Small intestine (tissue), 7 donors: ENCODE measurements around the gene JAK1. TPM values are rescaled to one million over a fixed set of nuclear protein-coding genes. Genes with fewer than 3 reads are reported as not detected.

Source experiments
- DNase-seq, 2 donors: peaks; one replicate each; pipeline versions ENCODE4 v3.0.0 to v3.0.0-alpha.2; 2013
- FAIRE-seq: peaks from 2 replicates; lab custom pipeline; 2012; peaks lifted over from hg19 to GRCh38; lab: Jason Lieb, UNC
- H3K27ac ChIP-seq, 3 donors: one replicate each; pipeline ENCODE4 v1.5.1; 2013; ENCODE audit warnings: low read length in 2 of 3, mild to moderate bottlenecking in 2 of 3, control low read depth in 1 of 3, inconsistent platforms in 1 of 3, low read depth in 1 of 3, moderate library complexity in 1 of 3
- H3K27me3 ChIP-seq, 3 donors: one replicate each; pipeline ENCODE4 v1.6.1; 2013; ENCODE audit warnings: low read length in 3 of 3, inconsistent platforms in 1 of 3; ENCODE audit not compliant: control insufficient read depth in 3 of 3, insufficient read depth in 3 of 3
- H3K36me3 ChIP-seq, 3 donors: one replicate each; pipeline ENCODE4 v1.6.1; 2013; ENCODE audit warnings: low read length in 3 of 3, inconsistent platforms in 1 of 3, low read depth in 1 of 3, mild to moderate bottlenecking in 1 of 3, moderate library complexity in 1 of 3; ENCODE audit not compliant: control insufficient read depth in 3 of 3, insufficient read depth in 2 of 3
- H3K4me1 ChIP-seq, 3 donors: one replicate each; pipeline ENCODE4 v1.6.1; 2013; ENCODE audit warnings: low read length in 2 of 3, inconsistent platforms in 1 of 3, low read depth in 1 of 3, mild to moderate bottlenecking in 1 of 3, moderate library complexity in 1 of 3; ENCODE audit not compliant: control insufficient read depth in 3 of 3, insufficient read depth in 2 of 3
- H3K4me3 ChIP-seq, 3 donors: one replicate each; pipeline ENCODE4 v1.5.1; 2013; ENCODE audit warnings: low read length in 3 of 3, control low read depth in 1 of 3, inconsistent platforms in 1 of 3, low read depth in 1 of 3, mild to moderate bottlenecking in 1 of 3, moderate library complexity in 1 of 3
- H3K9me3 ChIP-seq, 2 donors: one replicate each; pipeline ENCODE4 v1.6.1; 2013; ENCODE audit warnings: low read depth in 1 of 2, low read length in 1 of 2; ENCODE audit not compliant: control insufficient read depth in 2 of 2, insufficient read depth in 1 of 2
- WGBS, 3 donors: extraction: QIAGEN DNeasy Blood & Tissue Kit; methylation state at CpG; one replicate each; pipeline ENCODE4 v1.1.7; 2013; 5-methylcytosine and 5-hydroxymethylcytosine counted together
- polyA plus RNA-seq, 4 donors: library from polyadenylated mRNA; stranded (reverse) in 3 of 4; unstranded in 1 of 4; fragments of 200-250 nt in 3 of 4; fragments of 120-200 nt in 1 of 4; gene quantifications; one replicate each; pipeline versions ENCODE4 v1.2.1 to v1.2.3, GENCODE V29; 2013
- donor health status: healthy with polysubstance abuse.
- donor health status: control.
- donor health status: control.
- donor health status: Bipolar disorder and iron deficiency.
- donor health status: healthy.

JAK1 gene
- polyA plus RNA-seq, 4 donors: 29.4 to 66.5 (median 32.6) TPM

DNA sequence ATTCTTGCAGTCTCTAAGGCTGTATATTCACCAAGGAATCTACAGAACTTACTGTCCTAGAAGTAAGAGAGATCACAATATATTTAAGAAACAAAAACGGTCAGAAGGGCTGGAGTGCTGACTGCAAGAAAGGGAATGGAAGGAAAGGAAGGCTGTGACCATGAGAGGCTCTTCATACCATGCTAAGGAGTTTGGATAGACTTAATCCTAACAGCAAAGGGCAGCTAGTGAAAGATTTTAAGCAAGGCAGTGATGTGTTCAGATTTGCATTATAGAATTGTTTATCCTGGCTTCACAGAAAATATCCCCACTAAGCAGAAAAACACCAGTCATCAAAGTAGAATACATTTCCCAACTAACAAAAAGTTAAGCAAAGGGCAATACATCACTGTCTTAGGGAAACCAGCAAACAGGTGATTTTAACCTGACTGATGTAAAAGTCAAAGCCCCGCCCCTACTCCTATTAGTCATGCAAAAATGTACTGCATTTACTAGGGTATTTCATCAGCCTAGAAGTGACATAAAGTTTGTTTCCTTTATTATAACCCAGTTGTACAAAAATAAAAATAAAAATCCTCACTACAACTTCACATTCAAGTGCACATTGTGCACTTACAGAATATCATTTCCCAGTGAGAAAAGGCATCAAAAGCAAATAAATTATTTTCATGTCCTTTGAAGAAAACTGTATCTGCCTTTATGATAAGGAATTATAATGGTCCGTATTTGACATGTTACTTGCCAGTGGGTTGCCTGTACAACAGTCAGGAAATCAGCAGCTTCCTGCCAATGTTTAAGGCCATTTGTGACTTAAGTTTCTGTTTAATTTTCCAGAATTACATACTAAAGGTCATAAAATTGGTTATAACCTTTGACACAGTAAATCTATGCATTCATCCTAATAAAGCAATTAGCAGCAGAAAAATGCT lies 17.2 kb downstream of the JAK1 start:
- DNase-seq: peak; percentile 36 to 61
- no peaks in the 10 kb centered on the region for H3K36me3 ChIP-seq
- no peak overlapping the region for H3K4me3 ChIP-seq
- peak overlapping the region in 1 of 3 donors; percentile 60 for H3K27ac ChIP-seq
- WGBS, 3 donors: 39 to 48% (median 43%) methylated on average over 3 of the region's 3 CpGs
- FAIRE-seq: no peak
- no peaks in the 10 kb centered on the region for H3K27me3 ChIP-seq
- no peaks in the 10 kb centered on the region for H3K9me3 ChIP-seq
- H3K4me1 ChIP-seq: peaks cover 4 to 29% (median 8%) of the 10 kb centered on the region in 3 donors

DNA sequence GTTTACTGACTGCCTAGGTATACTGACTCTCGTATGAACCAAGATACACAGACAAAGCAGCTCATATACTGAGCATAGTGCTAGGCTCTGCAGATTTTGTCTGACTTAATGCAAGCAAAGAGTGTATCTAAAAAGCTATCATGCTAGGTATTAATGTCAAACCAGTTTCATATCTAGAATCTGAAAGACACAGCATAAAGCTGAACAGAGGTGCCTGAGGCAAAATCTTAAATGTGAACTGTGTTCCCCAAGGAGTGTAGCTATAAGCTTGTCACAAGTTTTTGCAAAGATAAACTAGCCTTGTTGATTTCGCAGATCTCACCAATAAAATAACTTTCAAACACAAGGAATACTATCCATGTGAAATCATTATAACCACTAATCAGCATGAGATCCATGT lies 18.1 kb downstream of the JAK1 start:
- Histone ChIP-seq H3K4me1 (peaks cover 4 to 25% (median 8%) of the 10 kb centered on the region in 3 donors), H3K27me3 (no peaks in the 10 kb centered on the region), H3K4me3 (no peak overlapping the region), H3K27ac (no peak overlapping the region), H3K36me3 (no peaks in the 10 kb centered on the region), H3K9me3 (no peaks in the 10 kb centered on the region)
- WGBS, 3 donors: 87 to 90% (median 89%) methylated on average over 2 of the region's 2 CpGs
- FAIRE-seq (no peak), DNase-seq (no peak)

DNA sequence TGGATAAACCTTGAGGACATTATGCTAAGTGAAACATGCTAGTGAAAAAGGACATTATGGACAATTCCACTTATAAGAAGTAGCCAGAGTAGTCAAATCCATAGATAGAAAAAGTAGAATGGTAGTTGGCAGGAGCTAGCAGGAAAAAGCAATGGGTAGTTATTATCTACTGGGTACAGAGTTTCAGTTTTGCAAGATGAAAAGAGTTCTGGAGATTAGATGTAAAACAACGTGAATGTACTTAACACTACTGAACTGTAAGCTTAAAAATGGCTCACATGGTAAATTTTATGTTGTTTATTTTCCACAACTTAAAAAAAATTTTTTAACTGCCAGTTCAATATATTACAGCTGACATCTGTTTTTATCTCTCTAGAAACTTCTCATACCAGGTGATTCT lies 19.4 kb downstream of the JAK1 start:
- DNase-seq: no peak
- WGBS, 3 donors: 0 to 54% (median 16%) methylated on average over 1 of the region's 1 CpG
- Histone ChIP-seq H3K36me3 (no peaks in the 10 kb centered on the region), H3K9me3 (no peaks in the 10 kb centered on the region), H3K27ac (no peak overlapping the region), H3K27me3 (no peaks in the 10 kb centered on the region), H3K4me3 (no peak overlapping the region), H3K4me1 (peaks cover 0 to 19% (median 4%) of the 10 kb centered on the region in 3 donors)
- no peak for FAIRE-seq

DNA sequence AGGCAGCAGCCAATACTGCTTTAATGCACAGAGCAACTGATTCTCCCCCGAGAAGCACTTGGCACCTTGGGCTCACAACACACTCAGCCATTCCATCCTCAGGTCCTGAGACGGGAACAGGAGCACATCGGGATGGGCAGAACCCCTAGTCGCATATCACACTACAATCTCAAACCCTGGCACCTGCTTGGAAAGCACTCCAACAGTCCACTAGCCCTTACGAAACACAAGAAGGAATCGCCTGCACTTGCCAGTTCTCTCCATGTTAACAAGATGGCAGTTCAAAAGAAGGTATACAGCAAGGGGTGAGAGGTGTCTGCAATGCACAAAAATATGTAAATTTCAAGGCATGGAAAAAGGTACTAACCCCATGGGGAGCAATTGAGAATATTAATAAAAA lies 21.4 kb downstream of the JAK1 start:
- WGBS, 3 donors: 87 to 96% (median 96%) methylated on average over 6 of the region's 6 CpGs
- DNase-seq (no peak), FAIRE-seq (no peak)
- Histone ChIP-seq H3K4me1 (peaks cover 0 to 23% (median 3%) of the 10 kb centered on the region in 3 donors), H3K27me3 (no peaks in the 10 kb centered on the region), H3K36me3 (no peaks in the 10 kb centered on the region), H3K4me3 (no peak overlapping the region), H3K9me3 (no peaks in the 10 kb centered on the region), H3K27ac (no peak overlapping the region)

DNA sequence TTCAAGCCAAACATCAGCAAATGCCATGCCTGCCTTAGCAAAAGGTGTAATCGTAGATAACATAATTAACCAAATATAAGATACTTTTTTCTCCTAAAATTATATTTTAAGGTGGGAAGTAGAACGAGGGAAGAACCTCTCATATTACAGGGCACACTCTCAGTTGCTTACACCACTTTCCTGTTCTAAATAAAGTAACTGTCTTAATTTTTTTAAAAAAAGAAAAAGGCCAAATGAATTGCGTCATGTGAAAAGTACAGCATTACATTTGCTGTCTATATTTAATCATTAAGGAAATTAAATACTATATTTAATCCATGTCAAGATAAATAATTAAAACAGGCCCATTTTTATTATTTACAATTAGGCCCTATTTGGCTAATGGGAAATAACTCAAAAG lies 23.7 kb downstream of the JAK1 start:
- no peaks in the 10 kb centered on the region for H3K36me3 ChIP-seq
- FAIRE-seq: no peak
- H3K9me3 ChIP-seq: no peaks in the 10 kb centered on the region
- DNase-seq: no peak
- WGBS, 3 donors: 44 to 59% (median 57%) methylated on average over 3 of the region's 3 CpGs
- H3K4me3 ChIP-seq: no peak overlapping the region
- H3K27ac ChIP-seq: no peak overlapping the region
- H3K4me1 ChIP-seq: peaks cover 0 to 14% (median 0%) of the 10 kb centered on the region in 3 donors
- no peaks in the 10 kb centered on the region for H3K27me3 ChIP-seq

DNA sequence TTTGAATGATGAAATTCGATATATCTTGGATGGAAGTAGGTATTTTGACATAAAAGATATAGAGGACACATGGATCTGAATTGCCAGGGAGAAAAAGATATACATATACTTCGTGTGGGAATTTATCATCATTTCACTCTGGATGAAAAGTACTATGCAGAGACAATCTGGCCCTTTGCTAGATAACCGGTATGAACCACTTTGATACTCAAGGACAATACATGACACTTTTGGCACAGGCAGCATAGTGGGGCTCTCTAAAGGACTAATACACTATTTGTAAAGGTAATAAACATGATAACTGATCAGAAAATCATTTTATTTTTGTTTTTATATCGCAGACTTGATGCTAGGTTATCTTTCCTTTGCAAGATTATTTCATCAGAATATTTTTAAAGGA lies 24.2 kb downstream of the JAK1 start:
- DNase-seq: no peak
- Histone ChIP-seq H3K4me1 (peaks cover 0 to 10% (median 0%) of the 10 kb centered on the region in 3 donors), H3K4me3 (no peak overlapping the region), H3K27me3 (no peaks in the 10 kb centered on the region), H3K9me3 (no peaks in the 10 kb centered on the region), H3K27ac (no peak overlapping the region), H3K36me3 (no peaks in the 10 kb centered on the region)
- 71 to 87% (median 79%) methylated on average over 4 of the region's 4 CpGs for WGBS, 3 donors
- no peak for FAIRE-seq

DNA sequence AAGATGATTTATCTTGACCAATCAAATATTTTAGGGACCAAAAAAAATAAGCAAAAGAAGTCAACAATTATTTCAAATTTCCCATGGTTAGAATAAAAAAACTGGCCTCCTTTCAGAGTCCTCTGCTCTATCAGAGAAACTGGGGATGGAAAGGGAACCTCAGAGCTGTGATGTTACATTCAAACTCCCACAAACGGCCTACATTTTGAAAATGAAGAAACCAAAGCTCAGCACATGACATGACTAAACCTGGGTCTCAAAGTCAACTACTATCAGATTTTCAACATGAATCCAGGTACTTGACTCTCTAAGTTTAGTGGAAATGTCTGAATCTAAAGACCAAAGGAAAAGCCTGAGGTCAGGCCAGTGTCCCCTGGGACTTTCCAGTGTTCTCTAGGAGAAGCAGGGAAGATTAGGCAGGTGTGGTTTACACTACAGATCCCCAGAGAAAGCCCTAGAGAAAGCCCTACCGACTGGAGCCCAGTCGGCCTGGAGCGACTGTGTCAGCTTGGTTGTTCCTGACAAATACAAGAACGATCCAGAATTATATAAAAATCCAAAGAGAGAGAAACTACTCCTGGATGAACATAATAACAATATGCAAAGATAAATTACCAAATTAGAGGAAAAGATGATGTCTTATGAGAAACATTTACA lies 24.8 kb downstream of the JAK1 start:
- Histone ChIP-seq H3K4me1 (peaks cover 0 to 11% (median 0%) of the 10 kb centered on the region in 3 donors), H3K27me3 (no peaks in the 10 kb centered on the region), H3K9me3 (no peaks in the 10 kb centered on the region), H3K36me3 (no peaks in the 10 kb centered on the region), H3K4me3 (no peak overlapping the region), H3K27ac (no peak overlapping the region)
- FAIRE-seq (no peak), DNase-seq (no peak)
- WGBS, 3 donors: 78 to 94% (median 79%) methylated on average over 5 of the region's 5 CpGs

DNA sequence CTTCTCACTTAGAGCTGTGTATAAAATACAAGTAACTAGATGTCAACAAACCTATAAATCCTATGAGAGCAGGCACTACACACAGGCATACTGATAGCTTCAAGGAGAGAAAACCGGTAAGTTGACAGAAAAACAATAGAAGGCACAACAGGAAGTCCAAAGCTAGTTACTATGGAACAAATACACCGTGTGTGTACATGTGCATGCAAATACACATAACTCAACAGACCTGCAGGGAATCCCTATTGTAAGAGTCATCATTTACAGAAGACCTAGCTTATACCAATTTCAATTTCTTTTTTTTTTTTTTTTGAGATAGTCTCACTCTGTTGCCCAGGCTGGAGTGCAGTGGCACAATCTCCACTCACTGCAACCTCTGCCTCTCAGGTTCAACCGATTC lies 26.3 kb downstream of the JAK1 start:
- no peak for FAIRE-seq
- WGBS, 3 donors: 69 to 84% (median 81%) methylated on average over 3 of the region's 3 CpGs
- peaks cover 0 to 23% (median 5%) of the 10 kb centered on the region in 3 donors for H3K4me1 ChIP-seq
- no peak overlapping the region for H3K4me3 ChIP-seq
- no peak overlapping the region for H3K27ac ChIP-seq
- no peaks in the 10 kb centered on the region for H3K36me3 ChIP-seq
- no peaks in the 10 kb centered on the region for H3K9me3 ChIP-seq
- no peaks in the 10 kb centered on the region for H3K27me3 ChIP-seq
- DNase-seq: no peak
